HEK293T (cell line): ENCODE data around the gene SPIN1.

Experiments
- CTBP1 ChIP-seq: fragments of 450-650 bp; IDR thresholded peaks from 2 replicates; pipeline ENCODE4 v1.6.1; 2016; ENCODE audit warnings: borderline replicate concordance
- FOXA1 ChIP-seq: fragments of 450-650 bp; IDR thresholded peaks from 2 replicates; pipeline ENCODE4 v1.6.1; 2016; ENCODE audit warnings: mild to moderate bottlenecking
- FOXK2 ChIP-seq: fragments of 450-650 bp; IDR thresholded peaks from 2 replicates; pipeline ENCODE4 v1.6.1; 2016; ENCODE audit warnings: mild to moderate bottlenecking
- FOXM1 ChIP-seq: fragments of 450-650 bp; IDR thresholded peaks from 2 replicates; pipeline ENCODE4 v1.6.1; 2017; ENCODE audit warnings: mild to moderate bottlenecking, borderline replicate concordance
- HDGF ChIP-seq: fragments of 450-650 bp; IDR thresholded peaks from 2 replicates; pipeline ENCODE4 v1.6.1; 2017; ENCODE audit warnings: antibody characterized with exemption, borderline replicate concordance
- LEF1 ChIP-seq: fragments of 450-650 bp; IDR thresholded peaks from 2 replicates; pipeline ENCODE4 v1.6.1; 2017; ENCODE audit warnings: mild to moderate bottlenecking, borderline replicate concordance
- NFRKB ChIP-seq: fragments of 450-650 bp; IDR thresholded peaks from 2 replicates; pipeline ENCODE4 v1.6.1; 2016; ENCODE audit warnings: mild to moderate bottlenecking, moderate library complexity
- PKNOX1 ChIP-seq: fragments of 450-650 bp; IDR thresholded peaks from 2 replicates; pipeline ENCODE4 v1.6.1; 2016
- SP1 ChIP-seq: fragments of 450-650 bp; IDR thresholded peaks from 2 replicates; pipeline ENCODE4 v1.6.1; 2017
- TARDBP ChIP-seq: fragments of 450-650 bp; IDR thresholded peaks from 2 replicates; pipeline ENCODE4 v1.6.1; 2016

DNA sequence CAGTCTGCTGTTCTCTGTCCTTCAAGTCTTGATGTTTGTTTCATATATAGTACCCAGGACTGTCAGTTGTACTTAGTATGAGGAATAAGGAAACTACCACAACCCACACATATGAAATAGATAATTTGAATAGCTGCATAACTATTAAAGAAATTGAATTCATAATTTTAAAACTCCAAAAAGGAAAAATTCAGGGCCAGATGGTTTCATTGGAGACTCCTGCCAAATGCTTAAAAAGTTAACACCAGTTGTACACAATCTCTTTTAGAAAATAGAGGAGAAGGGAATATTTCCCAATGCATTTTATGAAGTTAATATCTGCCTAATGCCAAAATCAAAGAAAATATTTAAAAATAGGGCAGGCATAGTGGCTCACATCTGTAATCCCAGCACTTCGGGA, 24.6 kb upstream of the SPIN1 start:
- TF ChIP-seq PKNOX1 (no peak), FOXM1 (no peak), FOXA1 (no peak), SP1 (no peak), LEF1 (no peak), NFRKB (no peak), HDGF (no peak), TARDBP (no peak), FOXK2 (no peak), CTBP1 (no peak)
